Upper lobe of left lung (tissue), 6 donors: Measurements from ENCODE around the gene MCM9. TPM values are rescaled to one million over a fixed set of nuclear protein-coding genes. Genes with fewer than 3 reads are reported as not detected.
A peak's percentile ranks its signal among the peaks of the same experiment; 100 is the strongest.

Experiments used
- ATAC-seq, 2 donors: fragments of 200-7000 bp; cut with Tn5 transposase; one replicate each; pipeline ENCODE4 v1.9.1; 2022; ENCODE audit warnings: mild to moderate bottlenecking in 2 of 2, moderate library complexity in 2 of 2; ENCODE audit not compliant: low FRiP score in 2 of 2
- DNase-seq, 2 donors: peaks; one replicate each; pipeline ENCODE4 v3.0.0-alpha.2; 2019 to 2020
- H3K27ac ChIP-seq, 4 donors: fragments of 200-600 bp; sonication (generic); one replicate each; pipeline ENCODE4 v1.5.1; 2016 to 2019
- H3K27me3 ChIP-seq, 4 donors: fragments of 200-600 bp; sonication (generic); one replicate each; pipeline ENCODE4 v1.5.1; 2017 to 2019
- H3K36me3 ChIP-seq, 4 donors: fragments of 200-600 bp; sonication (generic); one replicate each; pipeline ENCODE4 v1.5.1; 2016 to 2019
- H3K4me1 ChIP-seq, 4 donors: fragments of 200-600 bp; sonication (generic); one replicate each; pipeline ENCODE4 v1.5.1; 2018 to 2019
- H3K4me3 ChIP-seq, 4 donors: fragments of 200-600 bp; sonication (generic); one replicate each; pipeline ENCODE4 v1.5.1; 2017 to 2019; ENCODE audit warnings: mild to moderate bottlenecking in 2 of 4, moderate library complexity in 1 of 4
- H3K9me3 ChIP-seq, 4 donors: fragments of 200-600 bp; sonication (generic); one replicate each; pipeline ENCODE4 v1.5.1; 2018 to 2019
- EP300 ChIP-seq, 4 donors: sonication (generic); formaldehyde crosslinking; IDR thresholded peaks; one replicate each; pipeline ENCODE4 v1.5.1; 2017; ENCODE audit warnings: antibody characterized with exemption in 4 of 4, control low read depth in 2 of 4
- POLR2A ChIP-seq, 4 donors: fragments of 450-650 bp; IDR thresholded peaks; one replicate each; pipeline ENCODE4 v1.5.1; 2016 to 2017; ENCODE audit warnings: antibody characterized with exemption in 4 of 4, mild to moderate bottlenecking in 2 of 4
- POLR2AphosphoS5 ChIP-seq, 2 donors: sonication (generic); formaldehyde crosslinking; IDR thresholded peaks; one replicate each; pipeline ENCODE4 v1.5.1; 2017; ENCODE audit warnings: antibody characterized with exemption in 2 of 2
- WGBS, 2 donors: methylation state at CpG; one replicate each; pipeline ENCODE4 v1.1.5; 2017 to 2018; 5-methylcytosine and 5-hydroxymethylcytosine counted together
- total RNA-seq, 6 donors: library from RNA; depleted of rRNA in 4 of 6; stranded (reverse); fragments of >200 nt in 4 of 6; gene quantifications; one replicate each; pipeline versions ENCODE4 v1.1.0 to v1.2.1, GENCODE V29; 2016 to 2021
- TF ChIP-seq, protein P1 (sequence below), 6 experiments: fragments of 450-650 bp in 4 of 6; fragments of 200-600 bp in 2 of 6; sonication (generic) in 2 of 6; IDR thresholded peaks; one replicate each; pipeline ENCODE4 v1.5.1; 2016 to 2019; ENCODE audit warnings: antibody characterized with exemption in 6 of 6
- donor health status: DM: no; HTN: no; CAD: no; lungs with moderate emphysema.
- donor health status: DM: no; HTN: yes; CAD: no; lungs with severe emphysema.

MCM9 gene
- total RNA-seq, 6 donors from 2014 or later = 19.9 to 62.9 (median 21.5) TPM

DNA sequence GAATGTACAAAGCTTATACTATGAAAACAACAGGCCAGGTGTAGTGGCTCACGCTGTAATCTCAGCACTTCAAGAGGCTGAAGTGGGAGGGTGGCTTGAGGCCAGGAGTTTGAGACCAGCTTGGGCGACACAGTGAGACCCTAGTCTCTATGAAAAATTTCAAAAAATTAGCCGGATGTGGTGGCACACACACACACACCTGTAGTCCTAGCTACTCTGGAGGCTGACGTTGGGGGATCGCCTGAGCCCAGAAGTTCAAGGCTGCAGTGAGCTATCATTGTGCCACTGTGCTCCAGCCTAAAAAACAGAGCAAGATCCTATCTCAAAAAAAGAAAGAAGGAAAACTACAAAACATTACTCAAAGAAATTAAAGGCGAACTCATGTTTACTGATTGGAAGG, 48.3 kb downstream of the MCM9 start:
- no peaks in the 10 kb centered on the region for H3K9me3 ChIP-seq
- TF ChIP-seq POLR2AphosphoS5 (IDR thresholded peaks at IDR 0.05) = no peak
- TF ChIP-seq, protein P1, sequence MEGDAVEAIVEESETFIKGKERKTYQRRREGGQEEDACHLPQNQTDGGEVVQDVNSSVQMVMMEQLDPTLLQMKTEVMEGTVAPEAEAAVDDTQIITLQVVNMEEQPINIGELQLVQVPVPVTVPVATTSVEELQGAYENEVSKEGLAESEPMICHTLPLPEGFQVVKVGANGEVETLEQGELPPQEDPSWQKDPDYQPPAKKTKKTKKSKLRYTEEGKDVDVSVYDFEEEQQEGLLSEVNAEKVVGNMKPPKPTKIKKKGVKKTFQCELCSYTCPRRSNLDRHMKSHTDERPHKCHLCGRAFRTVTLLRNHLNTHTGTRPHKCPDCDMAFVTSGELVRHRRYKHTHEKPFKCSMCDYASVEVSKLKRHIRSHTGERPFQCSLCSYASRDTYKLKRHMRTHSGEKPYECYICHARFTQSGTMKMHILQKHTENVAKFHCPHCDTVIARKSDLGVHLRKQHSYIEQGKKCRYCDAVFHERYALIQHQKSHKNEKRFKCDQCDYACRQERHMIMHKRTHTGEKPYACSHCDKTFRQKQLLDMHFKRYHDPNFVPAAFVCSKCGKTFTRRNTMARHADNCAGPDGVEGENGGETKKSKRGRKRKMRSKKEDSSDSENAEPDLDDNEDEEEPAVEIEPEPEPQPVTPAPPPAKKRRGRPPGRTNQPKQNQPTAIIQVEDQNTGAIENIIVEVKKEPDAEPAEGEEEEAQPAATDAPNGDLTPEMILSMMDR (IDR thresholded peaks at IDR 0.05) = no peak
- TF ChIP-seq EP300 (IDR thresholded peaks at IDR 0.05) = no peak
- TF ChIP-seq POLR2A (IDR thresholded peaks at IDR 0.05) = no peak
- no peak for DNase-seq
- WGBS, 2 donors = 82 to 84% methylated on average over 6 of the region's 6 CpGs
- no peak overlapping the region for H3K27ac ChIP-seq
- ATAC-seq = no peak
- H3K4me1 ChIP-seq = peaks cover 6 to 18% (median 15%) of the 10 kb centered on the region in 4 donors
- no peak overlapping the region for H3K4me3 ChIP-seq
- no peaks in the 10 kb centered on the region for H3K36me3 ChIP-seq
- no peaks in the 10 kb centered on the region for H3K27me3 ChIP-seq

DNA sequence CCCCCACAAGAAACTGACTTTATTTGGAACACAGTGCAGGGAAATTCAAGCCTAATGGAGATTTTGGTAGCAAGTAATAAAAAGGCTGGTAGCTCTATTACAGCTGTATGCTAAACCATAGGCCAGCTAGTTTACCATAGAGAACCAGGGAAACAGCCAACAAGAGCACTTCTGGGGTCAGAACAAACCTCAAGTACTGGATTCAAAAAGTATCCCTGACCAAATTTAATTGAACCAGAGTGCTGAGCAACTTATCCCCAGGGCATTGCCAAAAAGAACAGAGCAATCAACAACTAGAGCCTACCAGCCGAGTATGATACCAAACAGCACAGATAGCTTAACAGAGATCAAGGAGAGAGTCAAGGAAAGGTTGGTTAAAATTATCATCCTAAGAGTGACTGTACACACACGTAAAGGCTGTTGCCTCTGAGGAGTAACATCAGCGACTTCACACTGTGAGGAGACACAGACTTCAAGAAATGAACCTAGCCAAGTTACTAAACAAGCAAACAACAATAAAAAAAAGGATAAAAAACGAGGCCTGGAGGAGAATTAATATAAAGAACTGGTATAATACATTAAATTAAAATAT, 52.5 kb downstream of the MCM9 start:
- H3K36me3 ChIP-seq = no peaks in the 10 kb centered on the region
- H3K27me3 ChIP-seq = no peaks in the 10 kb centered on the region
- H3K27ac ChIP-seq = peak overlapping the region in 2 of 4 donors; percentile 13 to 72
- peaks cover 6 to 26% (median 10%) of the 10 kb centered on the region in 4 donors for H3K4me1 ChIP-seq
- no peaks in the 10 kb centered on the region for H3K9me3 ChIP-seq
- TF ChIP-seq POLR2A (IDR thresholded peaks at IDR 0.05) (no peak), EP300 (IDR thresholded peaks at IDR 0.05) (no peak), POLR2AphosphoS5 (IDR thresholded peaks at IDR 0.05) (no peak)
- TF ChIP-seq, protein P1 (IDR thresholded peaks at IDR 0.05) = no peak
- WGBS, 2 donors = 92 to 94% methylated on average over 4 of the region's 4 CpGs
- ATAC-seq (no peak), DNase-seq (no peak)
- H3K4me3 ChIP-seq = no peak overlapping the region

DNA sequence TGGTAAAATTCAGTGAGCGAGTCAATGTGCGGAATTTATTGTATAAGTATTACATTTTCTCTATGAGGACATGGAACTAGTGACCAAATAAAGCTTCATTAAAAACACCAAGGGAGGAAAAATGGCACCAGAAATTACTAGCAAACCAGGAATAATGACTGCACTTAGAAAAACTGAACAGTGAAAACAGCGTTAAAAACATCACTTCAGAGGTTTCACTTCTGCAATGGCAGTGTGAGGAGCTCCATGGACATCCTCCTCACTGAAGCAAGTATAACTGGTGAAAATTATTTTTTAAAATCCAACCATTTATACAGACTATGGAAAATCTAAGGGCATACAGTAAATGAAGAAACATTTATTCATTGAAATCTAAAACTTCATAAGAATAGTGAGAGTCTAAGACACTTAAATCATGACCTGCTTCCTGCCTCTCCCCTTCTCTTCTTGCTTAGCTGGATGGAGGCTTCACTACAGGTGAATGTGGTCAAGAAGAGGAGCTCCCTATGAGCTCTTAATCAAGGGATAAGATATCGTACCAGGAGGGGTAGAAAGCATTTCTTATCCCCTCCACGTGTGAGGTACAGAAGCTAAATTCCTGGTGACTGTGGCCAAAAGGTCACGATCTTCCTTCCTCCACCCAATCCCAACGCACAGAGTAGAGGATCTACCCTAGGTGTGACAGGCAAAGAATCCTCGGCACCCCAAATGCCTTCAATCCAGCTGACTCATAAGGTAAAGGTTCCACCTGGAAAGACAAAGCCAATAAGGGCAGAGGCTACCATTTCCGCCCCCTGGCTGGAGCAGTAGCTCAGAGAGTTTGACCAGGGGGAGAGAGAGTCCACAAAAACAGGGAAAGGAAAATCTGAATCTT, 53.3 kb downstream of the MCM9 start:
- TF ChIP-seq EP300 (IDR thresholded peaks at IDR 0.05) (no peak), POLR2AphosphoS5 (IDR thresholded peaks at IDR 0.05) (no peak)
- DNase-seq (no peak), ATAC-seq (peak in 1 of 2 donors; percentile 40)
- peaks cover 6 to 26% (median 10%) of the 10 kb centered on the region in 4 donors for H3K4me1 ChIP-seq
- peak overlapping the region in 2 of 4 donors; percentile 13 to 72 for H3K27ac ChIP-seq
- H3K9me3 ChIP-seq = no peaks in the 10 kb centered on the region
- no peaks in the 10 kb centered on the region for H3K36me3 ChIP-seq
- H3K4me3 ChIP-seq = no peak overlapping the region
- 73 to 83% methylated on average over 9 of the region's 9 CpGs for WGBS, 2 donors
- no peaks in the 10 kb centered on the region for H3K27me3 ChIP-seq

DNA sequence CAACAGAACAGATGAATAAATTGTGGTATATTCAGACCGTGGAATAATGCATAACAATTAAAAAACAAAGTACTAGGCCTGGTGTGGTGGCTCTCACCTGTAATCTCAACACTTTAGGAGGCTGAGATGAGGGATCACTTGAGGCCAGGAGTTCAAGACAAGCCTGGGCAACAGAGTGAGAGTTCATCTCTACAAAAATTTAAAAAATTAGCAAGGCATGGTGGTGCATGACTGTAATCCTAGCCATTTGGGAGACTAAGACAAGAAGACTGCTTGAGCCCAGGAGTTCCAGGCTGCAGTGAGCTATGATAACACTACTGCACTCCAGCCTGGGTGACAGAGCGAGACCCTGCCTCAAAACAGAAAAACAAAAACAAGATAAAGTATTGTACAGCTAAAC, 57.2 kb downstream of the MCM9 start:
- Histone ChIP-seq H3K9me3 (no peaks in the 10 kb centered on the region), H3K27me3 (no peaks in the 10 kb centered on the region), H3K4me3 (no peak overlapping the region), H3K4me1 (peaks cover 6 to 26% (median 7%) of the 10 kb centered on the region in 4 donors), H3K27ac (no peak overlapping the region), H3K36me3 (no peaks in the 10 kb centered on the region)
- WGBS, 2 donors = 87 to 96% methylated on average over 2 of the region's 2 CpGs
- ATAC-seq (no peak), DNase-seq (no peak)
- TF ChIP-seq, protein P1 (IDR thresholded peaks at IDR 0.05) = no peak
- TF ChIP-seq EP300 (IDR thresholded peaks at IDR 0.05) (no peak), POLR2A (IDR thresholded peaks at IDR 0.05) (no peak)

DNA sequence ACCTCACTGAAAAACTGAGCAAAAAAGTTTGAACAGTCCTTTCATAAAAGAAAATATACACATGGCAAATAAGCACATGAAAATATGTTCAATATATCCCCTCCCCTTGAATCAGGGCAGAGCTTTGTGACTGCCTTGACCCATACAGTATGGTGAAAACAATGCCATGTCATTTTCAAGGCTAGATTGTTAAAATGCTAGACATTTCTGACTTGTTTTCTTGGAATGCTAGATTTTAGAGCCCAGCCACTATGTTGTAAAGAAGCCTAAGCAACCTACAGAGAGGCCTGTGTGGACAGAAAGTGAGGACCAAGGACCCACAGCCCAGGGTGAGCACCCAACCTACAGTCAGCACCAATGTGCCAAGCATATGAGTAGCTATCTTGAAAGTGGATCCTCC, 58.1 kb downstream of the MCM9 start:
- Histone ChIP-seq H3K27ac (no peak overlapping the region), H3K9me3 (no peaks in the 10 kb centered on the region), H3K36me3 (no peaks in the 10 kb centered on the region), H3K4me3 (no peak overlapping the region), H3K4me1 (peaks cover 2 to 20% (median 4%) of the 10 kb centered on the region in 4 donors), H3K27me3 (no peaks in the 10 kb centered on the region)
- ATAC-seq (no peak), DNase-seq (no peak)
- TF ChIP-seq EP300 (IDR thresholded peaks at IDR 0.05) = no peak
- TF ChIP-seq, protein P1 (IDR thresholded peaks at IDR 0.05) = no peak
- TF ChIP-seq POLR2A (IDR thresholded peaks at IDR 0.05) = no peak
- no peak for TF ChIP-seq POLR2AphosphoS5 (IDR thresholded peaks at IDR 0.05)
